Transverse colon (tissue), 4 donors: ENCODE results near the gene CRY1. TPM values are rescaled to one million over a fixed set of nuclear protein-coding genes. Genes with fewer than 3 reads are reported as not detected.

Experiments used
- DNase-seq: peaks from one replicate; pipeline ENCODE4 v3.0.0-alpha.2; 2019
- H3K27ac ChIP-seq, 4 donors: fragments of 200-600 bp; sonication (generic); 2 replicates each; pipeline ENCODE4 v1.5.1; 2016 to 2018; ENCODE audit warnings: inconsistent platforms in 4 of 4
- H3K27me3 ChIP-seq: fragments of 200-600 bp; sonication (generic); 2 replicates; pipeline ENCODE4 v1.5.1; 2017; ENCODE audit warnings: inconsistent platforms
- H3K36me3 ChIP-seq, 4 donors: fragments of 200-600 bp; sonication (generic); 2 replicates each; pipeline ENCODE4 v1.5.1; 2017 to 2019; ENCODE audit warnings: inconsistent platforms in 4 of 4
- H3K4me1 ChIP-seq, 4 donors: fragments of 200-600 bp; sonication (generic); 2 replicates each; pipeline ENCODE4 v1.5.1; 2017 to 2020; ENCODE audit warnings: inconsistent platforms in 4 of 4
- H3K4me3 ChIP-seq, 4 donors: fragments of 200-600 bp; sonication (generic); 1 replicate in 1 of 4; 2 replicates in 3 of 4; pipeline versions ENCODE4 v1.5.1 to v1.6.1; 2017 to 2019; ENCODE audit warnings: inconsistent platforms in 4 of 4
- H3K9me3 ChIP-seq, 2 donors: fragments of 200-600 bp; sonication (generic); 2 replicates each; pipeline ENCODE4 v1.5.1; 2017 to 2019; ENCODE audit warnings: inconsistent platforms in 2 of 2
- EP300 ChIP-seq: sonication (generic); formaldehyde crosslinking; IDR thresholded peaks from one replicate; pipeline ENCODE4 v1.6.1; 2017; ENCODE audit warnings: antibody characterized with exemption, low read depth
- POLR2A ChIP-seq: fragments of 450-650 bp; IDR thresholded peaks from one replicate; pipeline ENCODE4 v1.6.1; 2016; ENCODE audit warnings: antibody characterized with exemption, mild to moderate bottlenecking, moderate library complexity
- POLR2AphosphoS5 ChIP-seq, 3 donors: sonication (generic); formaldehyde crosslinking; IDR thresholded peaks; one replicate each; pipeline ENCODE4 v1.6.1; 2016; ENCODE audit warnings: antibody characterized with exemption in 3 of 3
- WGBS, 2 donors: methylation state at CpG; one replicate each; pipeline ENCODE4 v1.1.5; 2018; ENCODE audit warnings: low coverage in 1 of 2; 5-methylcytosine and 5-hydroxymethylcytosine counted together
- in situ Hi-C, 4 donors: fragments of 200-750 bp; cut with MboI; loops; one replicate each; pipeline versions ENCODE4 v1.15.0 to v1.15.1; 2017; ENCODE audit warnings: low sequenced_read_pairs in 3 of 4, low pct_ligation_motif_present in 1 of 4, low pct_unique_long_range_greater_than_20kb in 1 of 4
- intact Hi-C: fragments of 100-400 bp; cut with DNase I; formaldehyde crosslinking; loops from one replicate; pipeline ENCODE4 v1.15.1; 2023; ENCODE audit warnings: low total_unique reads
- total RNA-seq, 4 donors: library from RNA; depleted of rRNA; stranded (reverse); fragments of >200 nt; gene quantifications; one replicate each; pipeline ENCODE4 v1.1.0, GENCODE V29; 2016
- TF ChIP-seq, protein P1 (sequence below), 5 experiments: fragments of 200-600 bp in 3 of 5; fragments of 450-650 bp in 2 of 5; sonication (generic) in 3 of 5; IDR thresholded peaks; 1 replicate in 2 of 5; 2 replicates in 3 of 5; pipeline ENCODE4 v1.5.1; 2016 to 2017; ENCODE audit warnings: antibody characterized with exemption in 5 of 5, inconsistent platforms in 3 of 5, mild to moderate bottlenecking in 2 of 5, moderate library complexity in 1 of 5

The CRY1 gene
- total RNA-seq, 4 donors from 2014 or later, result 10.1 to 71.8 (median 21.0) TPM

- Histone ChIP-seq H3K27me3 (no peaks in the 10 kb centered on the region), H3K4me3 (no peak overlapping the region), H3K27ac (no peak overlapping the region), H3K36me3 (no peaks in the 10 kb centered on the region), H3K9me3 (no peaks in the 10 kb centered on the region), H3K4me1 (peaks cover 0 to 9% (median 2%) of the 10 kb centered on the region in 4 donors)
- in situ Hi-C loops, result loop anchor here (10.0 to 25.0 kb wide), 2 partner anchors 720 to 723 kb away; no protein-coding TSS in a partner anchor
- TF ChIP-seq, protein P1, sequence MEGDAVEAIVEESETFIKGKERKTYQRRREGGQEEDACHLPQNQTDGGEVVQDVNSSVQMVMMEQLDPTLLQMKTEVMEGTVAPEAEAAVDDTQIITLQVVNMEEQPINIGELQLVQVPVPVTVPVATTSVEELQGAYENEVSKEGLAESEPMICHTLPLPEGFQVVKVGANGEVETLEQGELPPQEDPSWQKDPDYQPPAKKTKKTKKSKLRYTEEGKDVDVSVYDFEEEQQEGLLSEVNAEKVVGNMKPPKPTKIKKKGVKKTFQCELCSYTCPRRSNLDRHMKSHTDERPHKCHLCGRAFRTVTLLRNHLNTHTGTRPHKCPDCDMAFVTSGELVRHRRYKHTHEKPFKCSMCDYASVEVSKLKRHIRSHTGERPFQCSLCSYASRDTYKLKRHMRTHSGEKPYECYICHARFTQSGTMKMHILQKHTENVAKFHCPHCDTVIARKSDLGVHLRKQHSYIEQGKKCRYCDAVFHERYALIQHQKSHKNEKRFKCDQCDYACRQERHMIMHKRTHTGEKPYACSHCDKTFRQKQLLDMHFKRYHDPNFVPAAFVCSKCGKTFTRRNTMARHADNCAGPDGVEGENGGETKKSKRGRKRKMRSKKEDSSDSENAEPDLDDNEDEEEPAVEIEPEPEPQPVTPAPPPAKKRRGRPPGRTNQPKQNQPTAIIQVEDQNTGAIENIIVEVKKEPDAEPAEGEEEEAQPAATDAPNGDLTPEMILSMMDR (IDR thresholded peaks at IDR 0.05), result no peak
- no peak for TF ChIP-seq POLR2AphosphoS5 (IDR thresholded peaks at IDR 0.05)
- TF ChIP-seq POLR2A, result no peak
- 58 to 59% methylated on average over 3 to 4 of the region's 4 CpGs for WGBS, 2 donors
- intact Hi-C loops, result no loop called here
- no peak for DNase-seq
Observed at GRCh38 chr12:107107381-107107780, 14.0 kb upstream of the CRY1 start.

- Histone ChIP-seq H3K4me1 (peaks cover 0 to 9% (median 2%) of the 10 kb centered on the region in 4 donors), H3K36me3 (no peaks in the 10 kb centered on the region), H3K27me3 (no peaks in the 10 kb centered on the region), H3K9me3 (no peaks in the 10 kb centered on the region), H3K4me3 (no peak overlapping the region), H3K27ac (no peak overlapping the region)
- in situ Hi-C loops, result loop anchor here (10.0 to 25.0 kb wide), 2 partner anchors 719 to 722 kb away; no protein-coding TSS in a partner anchor
- 47 to 78% methylated on average over 3 to 5 of the region's 5 CpGs for WGBS, 2 donors
- TF ChIP-seq, protein P1 (IDR thresholded peaks at IDR 0.05), result no peak
- no peak for TF ChIP-seq POLR2A
- intact Hi-C loops, result no loop called here
- DNase-seq, result no peak
Observed at GRCh38 chr12:107106241-107107025, 13.1 kb upstream of the CRY1 start.

GRCh38 chr12:107105410-107105703 is 12.0 kb upstream of the CRY1 start:
- Histone ChIP-seq H3K4me3 (no peak overlapping the region), H3K36me3 (no peaks in the 10 kb centered on the region), H3K27ac (no peak overlapping the region), H3K4me1 (peaks cover 0 to 6% (median 2%) of the 10 kb centered on the region in 4 donors), H3K9me3 (no peaks in the 10 kb centered on the region), H3K27me3 (no peaks in the 10 kb centered on the region)
- WGBS, 2 donors, result 25 to 67% methylated on average over 1 of the region's 1 CpG
- in situ Hi-C loops, result loop anchor here (10.0 to 25.0 kb wide), 2 partner anchors 718 to 721 kb away; no protein-coding TSS in a partner anchor
- intact Hi-C loops, result no loop called here
- DNase-seq, result no peak
- no peak for TF ChIP-seq POLR2AphosphoS5 (IDR thresholded peaks at IDR 0.05)
- TF ChIP-seq POLR2A, result no peak
- TF ChIP-seq EP300, result no peak
- TF ChIP-seq, protein P1 (IDR thresholded peaks at IDR 0.05), result no peak

DNA sequence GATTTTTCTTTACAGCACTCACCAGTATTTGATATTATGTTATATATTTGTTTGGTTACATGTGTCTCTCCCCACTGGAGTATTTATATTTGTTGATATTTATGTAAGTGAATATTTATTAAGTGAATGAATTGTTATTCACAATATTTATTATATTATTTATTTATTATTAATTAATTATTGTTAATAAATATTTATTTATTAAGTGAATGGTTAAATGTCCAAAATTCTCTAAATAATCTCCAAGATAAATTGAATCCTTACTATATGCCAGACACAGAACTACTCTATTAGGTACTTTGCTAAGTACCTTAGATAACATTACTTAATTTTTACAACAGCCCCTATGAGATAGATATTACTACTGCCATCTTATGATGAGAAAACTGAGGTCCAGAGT is 10.2 kb upstream of the CRY1 start:
- TF ChIP-seq EP300 (no peak), POLR2A (no peak), POLR2AphosphoS5 (IDR thresholded peaks at IDR 0.05) (no peak)
- TF ChIP-seq, protein P1 (IDR thresholded peaks at IDR 0.05), result no peak
- intact Hi-C loops (no loop called here), in situ Hi-C loops (loop anchor here (10.0 to 25.0 kb wide), 2 partner anchors 716 to 719 kb away; no protein-coding TSS in a partner anchor)
- Histone ChIP-seq H3K4me1 (peaks cover 0 to 4% (median 0%) of the 10 kb centered on the region in 4 donors), H3K27ac (no peak overlapping the region), H3K36me3 (no peaks in the 10 kb centered on the region), H3K4me3 (no peak overlapping the region), H3K27me3 (no peaks in the 10 kb centered on the region), H3K9me3 (no peaks in the 10 kb centered on the region)
- no peak for DNase-seq
